DMS 273 (cell line): ENCODE measurements around the gene FAM53B.

Experiments
- DNase-seq: peaks from one replicate; lab custom pipeline; 2025; ENCODE audit not compliant: unreplicated experiment; lab: John Stamatoyannopoulos, UW

The FAM53B gene

GRCh38 chr10:124711145-124711544 is 33.0 kb downstream of the FAM53B start:
- DNase-seq: no peak

DNA sequence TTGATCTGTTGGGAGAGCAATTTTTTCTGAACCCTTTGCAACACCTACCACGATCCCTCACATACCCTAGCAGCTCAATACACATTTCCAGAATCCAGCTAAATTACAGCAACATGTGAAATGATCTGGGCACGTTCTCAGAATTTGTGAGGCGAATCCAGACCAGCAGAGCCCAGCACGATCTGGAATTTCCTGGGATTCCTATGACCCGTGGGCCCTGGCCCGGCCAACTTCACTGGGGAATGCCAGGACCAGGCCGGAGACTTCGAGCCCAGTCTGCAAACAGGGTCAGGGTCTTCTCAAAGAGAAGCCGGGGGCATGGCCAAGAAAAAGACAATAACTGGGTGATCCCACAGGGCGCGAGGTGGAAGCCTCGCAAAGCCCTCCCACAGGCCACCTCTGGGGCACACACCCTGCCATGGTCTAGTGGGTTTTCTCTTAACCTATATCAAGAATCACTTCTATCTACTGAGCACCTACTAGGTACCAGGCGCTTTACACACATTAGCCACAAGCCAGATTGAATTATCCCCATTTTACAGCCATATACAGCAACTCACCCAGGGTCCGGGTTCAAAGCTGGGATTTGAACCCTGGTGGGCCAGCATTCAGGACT is 33.8 kb downstream of the FAM53B start:
- no peak for DNase-seq

DNA sequence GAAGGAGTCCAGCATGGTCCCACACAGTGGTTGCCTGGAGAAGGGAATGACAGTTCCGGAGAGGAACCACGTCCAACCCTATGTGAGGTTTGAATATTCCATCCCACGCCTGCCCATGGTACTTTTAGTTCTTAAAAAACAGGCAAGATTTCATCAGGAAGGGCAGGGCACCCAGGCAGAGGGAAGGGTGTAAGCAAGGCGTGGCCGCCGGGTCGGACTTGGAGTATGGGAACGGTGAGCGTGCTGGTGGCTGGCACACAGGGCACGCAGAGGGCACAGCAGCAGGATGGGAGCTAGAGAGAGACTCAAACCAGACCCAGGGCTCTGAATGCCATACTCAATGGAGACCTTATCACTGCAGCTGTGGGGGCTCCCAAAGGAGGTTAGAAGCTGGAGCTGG is 34.3 kb downstream of the FAM53B start:
- no peak for DNase-seq

DNA sequence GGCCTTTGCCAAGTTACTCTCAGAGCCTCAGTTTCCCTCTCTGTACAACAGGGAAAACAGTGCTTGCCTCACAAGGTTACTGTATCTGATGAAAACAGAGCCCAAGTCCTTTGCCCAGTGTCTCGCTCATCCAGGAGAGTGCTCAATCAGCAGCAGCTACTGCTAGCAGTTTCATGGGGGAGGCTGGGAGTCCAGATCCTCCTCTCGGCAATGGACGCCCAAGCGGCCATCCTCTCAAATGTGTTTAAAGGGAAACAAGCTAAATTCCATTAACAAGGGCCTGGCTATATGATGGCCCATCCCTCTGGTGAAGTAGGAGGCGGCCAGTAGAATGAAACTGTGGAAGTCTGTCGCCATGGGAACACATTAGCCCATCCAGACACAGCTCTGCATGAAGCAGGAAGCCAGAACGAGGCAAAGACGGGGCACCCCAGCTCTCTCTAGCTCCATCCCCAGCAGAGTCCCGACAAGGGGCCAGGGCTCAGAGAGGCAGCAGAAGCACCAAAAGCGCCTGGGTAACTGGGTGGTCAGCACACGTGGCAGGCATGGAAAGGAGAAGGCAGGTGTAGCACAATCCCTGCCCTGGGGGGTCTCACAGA is 35.2 kb downstream of the FAM53B start:
- DNase-seq: peak; percentile 5

GRCh38 chr10:124708246-124708779 is 35.9 kb downstream of the FAM53B start:
- DNase-seq: peak; percentile 17

- DNase-seq: no peak
Measured at GRCh38 chr10:124707551-124707950, 36.6 kb downstream of the FAM53B start.

- DNase-seq: no peak
Measured at GRCh38 chr10:124707144-124707467, 37.1 kb downstream of the FAM53B start.

DNA sequence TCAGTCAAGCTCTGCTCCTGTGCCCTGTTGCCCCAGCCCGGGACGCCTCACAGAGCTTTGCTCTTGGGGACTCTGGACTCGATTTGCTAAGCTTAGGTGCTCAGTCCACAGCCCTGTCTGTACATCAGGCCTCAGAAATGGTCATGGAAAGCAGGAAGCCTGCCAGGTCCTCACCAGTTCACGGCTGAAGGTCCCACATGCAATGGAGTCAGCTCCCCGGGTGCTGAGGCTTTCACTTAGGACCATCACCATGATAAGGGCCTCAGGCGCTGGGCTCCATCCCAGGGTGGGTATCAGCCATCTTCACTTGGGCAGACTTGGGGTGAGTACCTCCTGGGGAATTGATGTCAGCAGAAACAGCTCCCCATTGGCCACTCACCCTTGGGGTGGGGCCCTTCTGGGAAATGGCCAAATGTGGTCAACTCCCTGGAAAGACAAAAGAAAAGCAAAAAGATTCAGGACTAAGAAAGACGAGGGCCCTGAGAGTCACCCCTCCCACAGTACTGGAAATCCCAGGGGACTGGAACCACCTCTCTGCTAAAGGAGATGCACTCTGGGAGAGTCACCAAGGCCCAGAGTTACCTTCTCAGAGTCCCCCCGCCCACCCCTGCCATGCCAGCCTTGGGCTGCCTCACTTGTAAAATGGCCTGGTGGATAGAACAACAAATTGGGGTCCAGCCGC is 37.6 kb downstream of the FAM53B start:
- no peak for DNase-seq

GRCh38 chr10:124705817-124706461 is 38.2 kb downstream of the FAM53B start:
- no peak for DNase-seq

DNA sequence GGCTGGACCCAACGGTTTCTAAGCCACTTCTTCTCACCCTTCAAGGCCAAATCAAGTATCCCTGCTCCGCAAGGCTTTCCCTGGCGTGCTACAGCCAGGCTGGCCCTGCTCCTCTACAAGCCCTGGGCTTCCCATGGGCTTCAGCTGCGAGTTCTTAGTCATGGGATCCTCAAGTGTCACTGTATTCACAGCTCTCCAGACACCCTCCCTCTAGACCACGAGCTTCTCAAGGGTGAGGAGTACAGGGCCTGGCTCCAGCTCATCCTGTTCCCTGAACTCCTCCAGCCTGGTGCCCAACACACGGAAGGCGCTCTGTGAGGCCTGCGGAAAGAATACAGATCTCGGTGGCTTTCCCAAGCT is 38.8 kb downstream of the FAM53B start:
- DNase-seq: no peak

DNA sequence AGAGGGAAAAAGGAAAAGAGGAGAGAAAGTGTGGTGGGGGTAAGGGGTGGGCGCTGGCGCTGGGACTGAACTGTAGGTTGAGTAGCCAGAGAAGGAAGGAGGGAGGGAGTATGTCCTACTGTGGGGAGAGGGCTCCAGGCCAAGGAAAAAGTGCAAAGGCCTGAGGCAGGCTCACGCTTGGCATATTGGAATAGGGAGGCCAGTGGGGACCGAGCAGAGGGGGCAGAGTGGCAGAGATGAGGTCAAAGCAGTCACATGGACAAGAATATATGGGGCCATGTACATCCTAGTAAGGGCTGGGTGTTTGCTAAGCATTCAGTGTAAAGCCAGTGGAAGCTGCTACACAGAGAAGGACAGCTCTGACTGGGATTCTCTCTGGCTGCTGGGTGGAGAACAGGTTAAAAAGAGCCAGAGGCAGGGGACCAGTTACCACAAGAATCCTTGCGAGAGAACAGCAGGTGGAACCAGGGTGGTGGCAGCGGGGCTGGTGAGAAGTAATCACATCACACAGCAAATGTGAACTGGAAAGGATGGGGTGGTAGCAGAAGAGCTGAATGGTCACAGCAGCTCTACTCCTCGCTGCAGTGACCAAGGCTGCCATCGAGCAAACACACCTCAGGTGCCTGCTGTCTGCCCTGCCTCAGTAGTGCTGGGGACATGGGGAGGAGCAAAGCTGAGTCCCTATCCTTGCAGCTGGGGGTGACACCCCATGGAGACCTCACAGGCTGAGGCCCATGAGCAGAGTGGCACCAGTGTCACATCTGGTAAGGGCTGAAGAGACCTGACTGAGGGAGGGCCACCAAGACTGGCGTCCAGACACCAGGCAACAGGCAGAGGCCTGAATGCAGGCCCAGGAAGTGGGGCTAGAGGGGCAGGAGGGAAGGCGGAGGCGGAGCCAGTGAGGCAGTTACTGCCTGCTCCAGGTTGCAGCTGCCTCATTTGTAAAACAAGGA is 39.5 kb downstream of the FAM53B start:
- no peak for DNase-seq

DNA sequence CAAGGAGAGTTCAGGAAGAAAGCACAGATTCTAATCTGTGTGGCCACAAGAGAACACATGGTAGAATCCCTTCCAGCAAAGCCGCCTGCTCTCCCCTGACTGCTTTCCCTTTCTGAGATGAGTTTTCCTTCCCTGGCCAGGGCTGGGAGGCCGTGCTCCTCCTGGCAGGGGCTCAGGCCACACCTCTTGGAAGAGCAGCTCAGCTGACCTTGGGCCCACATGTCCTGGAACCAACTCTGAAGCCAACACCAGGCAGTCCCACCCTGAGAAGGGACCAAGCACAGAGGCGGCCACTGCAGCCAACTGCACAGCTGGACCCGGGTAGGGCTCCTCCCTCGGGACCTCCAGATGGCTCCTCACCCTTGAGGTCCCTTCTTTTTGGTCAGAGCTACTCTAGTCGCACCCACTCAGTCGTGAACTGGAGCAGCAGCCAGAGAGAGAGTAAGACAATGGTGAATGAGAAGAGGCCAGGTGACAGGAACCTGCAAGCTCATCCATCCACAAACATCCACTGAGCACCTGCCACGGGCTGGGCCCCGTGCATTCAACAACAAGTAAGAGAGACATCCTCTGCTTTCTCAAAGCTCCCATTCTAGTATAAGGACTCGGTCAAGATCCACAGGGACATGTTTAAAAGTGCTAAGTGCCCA is 40.3 kb downstream of the FAM53B start:
- DNase-seq: no peak

GRCh38 chr10:124703372-124703771 is 40.8 kb downstream of the FAM53B start:
- no peak for DNase-seq

GRCh38 chr10:124701881-124702656 is 42.1 kb downstream of the FAM53B start:
- no peak for DNase-seq

DNA sequence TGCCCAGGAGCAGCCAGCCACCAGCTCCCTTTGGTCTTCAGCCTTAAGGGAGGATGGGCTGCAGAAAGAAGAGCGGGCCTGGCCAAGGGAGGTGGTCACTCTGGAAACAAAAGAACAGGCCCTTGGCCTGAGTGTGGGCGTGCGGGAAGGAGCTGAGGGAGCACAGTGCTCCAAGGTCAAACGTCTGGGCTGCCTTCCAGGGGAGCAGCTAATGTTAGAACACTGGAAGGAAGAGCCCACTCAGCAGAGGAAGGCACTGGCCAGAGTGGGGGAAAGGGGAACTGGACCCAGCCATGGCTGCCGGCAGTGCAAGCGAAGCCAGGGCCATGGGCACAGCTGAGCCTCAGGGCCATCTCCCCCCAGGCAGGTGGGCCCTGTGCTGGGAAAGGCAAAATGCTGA is 42.7 kb downstream of the FAM53B start:
- DNase-seq: no peak

DNA sequence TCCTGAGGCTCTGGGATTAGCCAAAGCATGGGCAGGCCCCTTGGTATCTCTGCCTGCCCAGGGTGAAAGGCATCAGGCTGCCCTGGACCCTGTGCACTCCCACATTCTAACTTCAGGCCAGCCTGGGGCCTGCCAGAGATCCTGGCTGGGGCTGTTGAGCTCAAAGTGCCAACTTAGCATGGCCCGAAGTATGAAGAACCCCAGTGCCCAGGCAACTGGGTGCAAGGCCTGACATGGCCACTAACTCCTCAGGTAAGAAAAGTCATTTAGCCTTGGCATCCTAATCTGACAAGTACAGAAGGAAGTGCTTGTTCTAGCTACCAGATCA is 43.2 kb downstream of the FAM53B start:
- DNase-seq: no peak

GRCh38 chr10:124700293-124701037 is 43.7 kb downstream of the FAM53B start:
- DNase-seq: no peak

DNA sequence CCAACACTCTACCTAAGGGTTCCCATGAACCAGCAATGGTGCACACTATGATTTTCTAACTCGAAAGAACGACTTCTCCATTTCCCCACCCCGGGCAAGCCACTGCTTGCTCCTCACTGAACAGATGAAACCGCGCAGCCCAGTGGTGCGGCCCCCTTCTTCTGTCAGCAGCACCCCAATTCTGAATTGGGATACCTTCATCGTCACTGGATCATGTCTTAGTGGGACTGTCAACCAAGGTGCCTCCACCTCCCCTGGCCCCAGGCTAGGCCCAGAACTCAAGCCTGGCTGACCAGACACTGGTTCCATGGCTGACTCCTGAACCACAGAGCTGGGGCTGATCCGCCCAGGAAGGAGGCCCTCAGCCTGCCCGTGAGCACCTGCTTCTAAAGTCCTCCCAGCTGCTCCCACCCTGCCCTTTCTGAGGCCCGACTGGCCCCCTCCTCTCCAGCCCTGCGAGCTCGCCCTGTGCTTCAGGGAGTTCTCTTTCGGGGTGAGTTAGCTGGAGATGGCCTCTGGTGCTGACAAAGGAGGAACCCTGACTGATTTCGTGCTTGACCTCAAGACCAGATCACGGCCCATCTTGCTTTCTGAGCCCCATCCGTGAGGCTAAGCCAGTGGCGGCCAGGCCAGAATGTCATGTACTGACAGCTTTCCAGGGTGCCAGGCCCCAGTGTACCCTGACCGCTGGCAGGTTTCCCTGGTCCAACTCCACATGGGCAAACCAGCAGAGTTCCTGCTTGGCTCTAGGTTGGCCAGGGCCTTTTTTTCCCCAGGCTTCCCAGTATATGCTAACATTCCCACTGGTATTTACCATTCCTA is 44.5 kb downstream of the FAM53B start:
- no peak for DNase-seq
